Astrocyte (in vitro differentiated cells and primary cell): ENCODE data around the gene COLQ. TPM values are rescaled to one million over a fixed set of nuclear protein-coding genes. Genes with fewer than 3 reads are reported as not detected.

ENCODE experiments used
- DNase-seq: peaks from one replicate; pipeline ENCODE4 v3.0.0-alpha.2; 2010; ENCODE audit warnings: low read depth
- FAIRE-seq: peaks from 2 replicates; lab custom pipeline; 2011; peaks lifted over from hg19 to GRCh38; lab: Jason Lieb, UNC
- H2AFZ ChIP-seq: 2 replicates; pipeline ENCODE4 v1.6.0; 2012; ENCODE audit warnings: low read depth, low read length, inconsistent platforms
- H3K27ac ChIP-seq: 2 replicates; pipeline ENCODE4 v1.5.1; 2011; ENCODE audit warnings: low read depth, low read length, inconsistent platforms
- H3K27me3 ChIP-seq: 2 replicates; pipeline ENCODE4 v1.6.0; 2011; ENCODE audit warnings: low read length, inconsistent platforms; ENCODE audit not compliant: insufficient read depth
- H3K36me3 ChIP-seq: 2 replicates; pipeline ENCODE4 v1.5.1; 2011; ENCODE audit warnings: low read length, inconsistent platforms; ENCODE audit not compliant: insufficient read depth
- H3K4me1 ChIP-seq: 2 replicates; pipeline ENCODE4 v1.5.1; 2011; ENCODE audit warnings: low read length, inconsistent platforms; ENCODE audit not compliant: insufficient read depth
- H3K4me2 ChIP-seq: 2 replicates; pipeline ENCODE4 v1.6.0; 2012; ENCODE audit warnings: low read length, inconsistent platforms
- H3K4me3 ChIP-seq: 2 replicates; pipeline ENCODE4 v1.5.1; 2011; ENCODE audit warnings: low read depth, mild to moderate bottlenecking, low read length, inconsistent platforms; ENCODE audit not compliant: insufficient read depth
- H3K79me2 ChIP-seq: 2 replicates; pipeline ENCODE4 v1.6.0; 2012; ENCODE audit warnings: mild to moderate bottlenecking, low read length, inconsistent platforms; ENCODE audit not compliant: insufficient read depth
- H3K9ac ChIP-seq: 2 replicates; pipeline ENCODE4 v1.6.0; 2012; ENCODE audit warnings: mild to moderate bottlenecking, low read length, inconsistent platforms
- H3K9me3 ChIP-seq: 2 replicates; pipeline ENCODE4 v1.5.1; 2012; ENCODE audit warnings: low read depth, mild to moderate bottlenecking, low read length, inconsistent platforms; ENCODE audit not compliant: insufficient read depth
- H4K20me1 ChIP-seq: 2 replicates; pipeline ENCODE4 v1.6.0; 2012; ENCODE audit warnings: low read length, inconsistent platforms; ENCODE audit not compliant: insufficient read depth
- H3K27ac Mint-ChIP-seq: one replicate; pipeline ENCODE4 v1.8.0; 2021; ENCODE audit warnings: mild to moderate bottlenecking, mixed read lengths; ENCODE audit not compliant: unreplicated experiment
- H3K27me3 Mint-ChIP-seq: one replicate; pipeline ENCODE4 v1.8.0; 2021; ENCODE audit warnings: low read depth, mixed read lengths; ENCODE audit not compliant: unreplicated experiment
- H3K36me3 Mint-ChIP-seq: one replicate; pipeline ENCODE4 v1.8.0; 2021; ENCODE audit warnings: low read depth, mixed read lengths; ENCODE audit not compliant: unreplicated experiment
- H3K4me1 Mint-ChIP-seq: one replicate; pipeline ENCODE4 v1.8.0; 2021; ENCODE audit warnings: low read depth, mixed read lengths; ENCODE audit not compliant: unreplicated experiment
- H3K4me3 Mint-ChIP-seq: one replicate; pipeline ENCODE4 v1.8.0; 2021; ENCODE audit warnings: mild to moderate bottlenecking, moderate library complexity, mixed read lengths; ENCODE audit not compliant: unreplicated experiment
- H3K9me3 Mint-ChIP-seq: one replicate; pipeline ENCODE4 v1.8.0; 2021; ENCODE audit warnings: mild to moderate bottlenecking, mixed read lengths; ENCODE audit not compliant: unreplicated experiment
- EZH2 ChIP-seq: IDR thresholded peaks from 2 replicates; pipeline ENCODE4 v1.6.1; 2012; ENCODE audit warnings: mild to moderate bottlenecking, low read length, inconsistent platforms; ENCODE audit not compliant: insufficient read depth
- total RNA-seq: library from RNA; stranded (reverse); gene quantifications from 2 replicates; pipeline ENCODE4 v1.2.1, GENCODE V29; 2021
- TF ChIP-seq, protein P1 (sequence below): IDR thresholded peaks from 2 replicates; pipeline ENCODE4 v1.5.1; 2011; ENCODE audit warnings: low read depth, mild to moderate bottlenecking, inconsistent platforms, low read length, moderate library complexity; ENCODE audit not compliant: insufficient read depth

COLQ gene
- total RNA-seq, 1 donor from 2014 or later, result 1.2 TPM

DNA sequence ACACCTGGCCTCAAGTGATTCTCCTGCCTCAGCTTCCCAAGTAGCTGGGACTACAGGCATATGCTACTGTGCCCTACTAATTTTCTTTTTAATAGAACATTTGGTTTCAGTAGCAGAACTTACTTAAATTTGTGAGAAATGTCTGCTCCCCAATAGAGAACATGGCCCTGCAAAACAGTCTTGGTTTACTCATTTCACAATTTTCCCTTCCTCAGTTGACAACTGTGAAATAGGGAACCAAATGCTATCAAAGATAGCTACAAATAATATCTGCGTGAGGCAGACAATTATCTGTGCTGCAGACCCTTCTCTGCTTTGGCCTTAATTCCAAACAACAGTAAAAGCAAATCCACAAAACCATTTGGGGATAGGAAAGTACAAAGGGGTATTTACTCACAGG is 116.7 kb downstream of the COLQ start:
- Histone ChIP-seq H3K4me2 (no peak overlapping the region), H3K4me1 (no peaks in the 10 kb centered on the region), H3K27me3 (no peaks in the 10 kb centered on the region), H3K27ac (no peak overlapping the region), H3K9me3 (no peaks in the 10 kb centered on the region), H3K9ac (no peak overlapping the region), H2AFZ (no peak overlapping the region), H3K79me2 (no peaks in the 10 kb centered on the region), H3K4me3 (no peak overlapping the region), H4K20me1 (no peaks in the 10 kb centered on the region), H3K36me3 (no peaks in the 10 kb centered on the region)
- Mint-ChIP-seq H3K27me3 (no peaks in the 10 kb centered on the region), H3K4me3 (no peak overlapping the region), H3K27ac (no peak overlapping the region), H3K36me3 (peaks cover 14% of the 10 kb centered on the region), H3K9me3 (no peaks in the 10 kb centered on the region), H3K4me1 (no peaks in the 10 kb centered on the region)
- FAIRE-seq (no peak), DNase-seq (no peak)
- TF ChIP-seq, protein P1, sequence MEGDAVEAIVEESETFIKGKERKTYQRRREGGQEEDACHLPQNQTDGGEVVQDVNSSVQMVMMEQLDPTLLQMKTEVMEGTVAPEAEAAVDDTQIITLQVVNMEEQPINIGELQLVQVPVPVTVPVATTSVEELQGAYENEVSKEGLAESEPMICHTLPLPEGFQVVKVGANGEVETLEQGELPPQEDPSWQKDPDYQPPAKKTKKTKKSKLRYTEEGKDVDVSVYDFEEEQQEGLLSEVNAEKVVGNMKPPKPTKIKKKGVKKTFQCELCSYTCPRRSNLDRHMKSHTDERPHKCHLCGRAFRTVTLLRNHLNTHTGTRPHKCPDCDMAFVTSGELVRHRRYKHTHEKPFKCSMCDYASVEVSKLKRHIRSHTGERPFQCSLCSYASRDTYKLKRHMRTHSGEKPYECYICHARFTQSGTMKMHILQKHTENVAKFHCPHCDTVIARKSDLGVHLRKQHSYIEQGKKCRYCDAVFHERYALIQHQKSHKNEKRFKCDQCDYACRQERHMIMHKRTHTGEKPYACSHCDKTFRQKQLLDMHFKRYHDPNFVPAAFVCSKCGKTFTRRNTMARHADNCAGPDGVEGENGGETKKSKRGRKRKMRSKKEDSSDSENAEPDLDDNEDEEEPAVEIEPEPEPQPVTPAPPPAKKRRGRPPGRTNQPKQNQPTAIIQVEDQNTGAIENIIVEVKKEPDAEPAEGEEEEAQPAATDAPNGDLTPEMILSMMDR, result no peak

DNA sequence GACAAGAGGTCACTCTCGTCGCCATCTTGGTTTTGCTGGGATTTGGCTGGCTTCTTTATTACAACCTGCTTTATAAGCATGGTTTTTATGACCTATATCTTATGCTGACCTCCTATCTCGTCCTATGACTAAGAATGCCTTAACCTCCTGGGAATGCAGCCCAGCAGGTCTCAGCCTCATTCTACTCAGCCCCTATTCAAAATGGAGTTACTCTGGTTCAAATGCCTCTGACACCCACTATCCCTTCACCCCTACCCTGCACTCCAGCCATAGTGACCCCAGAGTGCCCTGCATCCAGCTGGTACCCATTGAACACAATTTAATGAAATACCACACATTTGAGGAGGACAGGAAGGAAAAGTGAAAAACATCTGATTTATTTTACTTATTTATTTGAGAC is 117.5 kb downstream of the COLQ start:
- H3K27me3 Mint-ChIP-seq, result no peaks in the 10 kb centered on the region
- Histone ChIP-seq H3K27ac (no peak overlapping the region), H3K4me3 (no peak overlapping the region), H3K27me3 (no peaks in the 10 kb centered on the region), H3K36me3 (no peaks in the 10 kb centered on the region), H3K79me2 (no peaks in the 10 kb centered on the region), H3K9ac (no peak overlapping the region), H2AFZ (no peak overlapping the region), H4K20me1 (no peaks in the 10 kb centered on the region), H3K4me1 (no peaks in the 10 kb centered on the region), H3K4me2 (no peak overlapping the region), H3K9me3 (no peaks in the 10 kb centered on the region)
- no peak overlapping the region for H3K27ac Mint-ChIP-seq
- H3K36me3 Mint-ChIP-seq, result peaks cover 8% of the 10 kb centered on the region
- no peak for TF ChIP-seq EZH2
- TF ChIP-seq, protein P1, result no peak
- no peaks in the 10 kb centered on the region for H3K9me3 Mint-ChIP-seq
- no peaks in the 10 kb centered on the region for H3K4me1 Mint-ChIP-seq
- no peak overlapping the region for H3K4me3 Mint-ChIP-seq
- FAIRE-seq, result no peak
- DNase-seq, result no peak

GRCh38 chr3:15403495-15403894 is 118.0 kb downstream of the COLQ start:
- Mint-ChIP-seq H3K27me3 (no peaks in the 10 kb centered on the region), H3K4me3 (no peak overlapping the region), H3K4me1 (no peaks in the 10 kb centered on the region), H3K9me3 (peaks cover 3% of the 10 kb centered on the region), H3K36me3 (peaks cover 4% of the 10 kb centered on the region), H3K27ac (no peak overlapping the region)
- FAIRE-seq, result no peak
- Histone ChIP-seq H3K4me1 (no peaks in the 10 kb centered on the region), H3K27ac (no peak overlapping the region), H3K27me3 (no peaks in the 10 kb centered on the region), H3K9me3 (no peaks in the 10 kb centered on the region), H3K4me2 (no peak overlapping the region), H3K4me3 (no peak overlapping the region), H4K20me1 (no peaks in the 10 kb centered on the region), H3K9ac (no peak overlapping the region), H2AFZ (no peak overlapping the region), H3K36me3 (no peaks in the 10 kb centered on the region), H3K79me2 (no peaks in the 10 kb centered on the region)
- TF ChIP-seq EZH2, result no peak
- TF ChIP-seq, protein P1, result no peak
- no peak for DNase-seq
